ENCODE results near the gene COX6B1.

COX6B1 gene

GRCh38 chr19:35618857-35619256, 29.3 kb upstream of the COX6B1 start:
- Histone ChIP-seq H3K27me3 (ENCODE audit: control insufficient read depth, insufficient read depth, low read length) (no peaks in the 10 kb centered on the region), H3K36me3 (ENCODE audit: insufficient read depth, low read length) (no peaks in the 10 kb centered on the region), H3K4me2 (ENCODE audit: low read length) (no peak overlapping the region), H3K9ac (ENCODE audit: low read depth, low read length) (no peak overlapping the region), H3K4me3 (ENCODE audit: low read length) (no peak overlapping the region), H3K4me1 (ENCODE audit: control insufficient read depth, insufficient read depth, low read length) (no peaks in the 10 kb centered on the region), H3K9me3 (replicated peaks; ENCODE audit: low read length) (no peaks in the 10 kb centered on the region)

GRCh38 chr19:35619290-35619923, 28.7 kb upstream of the COX6B1 start:
- Histone ChIP-seq H3K4me1 (ENCODE audit: control insufficient read depth, insufficient read depth, low read length) (no peaks in the 10 kb centered on the region), H3K4me2 (ENCODE audit: low read length) (no peak overlapping the region), H3K36me3 (ENCODE audit: insufficient read depth, low read length) (no peaks in the 10 kb centered on the region), H3K9me3 (replicated peaks; ENCODE audit: low read length) (no peaks in the 10 kb centered on the region), H3K4me3 (ENCODE audit: low read length) (no peak overlapping the region), H3K9ac (ENCODE audit: low read depth, low read length) (no peak overlapping the region), H3K27me3 (ENCODE audit: control insufficient read depth, insufficient read depth, low read length) (no peaks in the 10 kb centered on the region)

DNA sequence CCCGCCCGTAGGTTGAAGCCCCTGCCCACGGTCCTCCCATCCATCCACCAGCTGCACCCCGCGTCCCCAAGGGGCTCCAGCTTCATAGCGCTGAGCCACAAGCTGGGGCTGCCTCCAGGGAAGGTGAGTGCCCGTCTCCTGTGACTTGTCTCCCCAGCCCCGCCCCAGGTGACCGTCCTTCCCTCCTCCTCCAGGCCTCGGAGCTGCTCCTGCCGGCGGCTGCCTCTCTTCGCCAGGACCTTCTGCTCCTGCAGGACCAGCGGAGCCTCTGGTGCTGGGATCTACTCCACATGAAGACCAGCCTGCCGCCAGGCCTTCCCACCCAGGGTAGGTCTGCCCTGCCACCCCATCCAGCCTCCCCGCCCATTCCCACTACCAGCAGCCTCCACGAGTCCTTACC, 28.1 kb upstream of the COX6B1 start:
- H3K27me3 ChIP-seq (ENCODE audit: control insufficient read depth, insufficient read depth, low read length): no peaks in the 10 kb centered on the region
- H3K9me3 ChIP-seq (replicated peaks; ENCODE audit: low read length): no peaks in the 10 kb centered on the region
- no peak overlapping the region for H3K4me3 ChIP-seq (ENCODE audit: low read length)
- no peak overlapping the region for H3K4me2 ChIP-seq (ENCODE audit: low read length)
- H3K4me1 ChIP-seq (ENCODE audit: control insufficient read depth, insufficient read depth, low read length): no peaks in the 10 kb centered on the region
- no peak overlapping the region for H3K9ac ChIP-seq (ENCODE audit: low read depth, low read length)
- H3K36me3 ChIP-seq (ENCODE audit: insufficient read depth, low read length): no peaks in the 10 kb centered on the region

- Histone ChIP-seq H3K4me1 (ENCODE audit: control insufficient read depth, insufficient read depth, low read length) (no peaks in the 10 kb centered on the region), H3K9me3 (replicated peaks; ENCODE audit: low read length) (no peaks in the 10 kb centered on the region), H3K4me2 (ENCODE audit: low read length) (no peak overlapping the region), H3K9ac (ENCODE audit: low read depth, low read length) (no peak overlapping the region), H3K36me3 (ENCODE audit: insufficient read depth, low read length) (no peaks in the 10 kb centered on the region), H3K4me3 (ENCODE audit: low read length) (no peak overlapping the region), H3K27me3 (ENCODE audit: control insufficient read depth, insufficient read depth, low read length) (no peaks in the 10 kb centered on the region)
These were observed 26.4 kb upstream of the COX6B1 start for GRCh38 chr19:35621708-35622107.

- Histone ChIP-seq H3K4me3 (ENCODE audit: low read length) (no peak overlapping the region), H3K9ac (ENCODE audit: low read depth, low read length) (no peak overlapping the region), H3K36me3 (ENCODE audit: insufficient read depth, low read length) (no peaks in the 10 kb centered on the region), H3K4me2 (ENCODE audit: low read length) (no peak overlapping the region), H3K4me1 (ENCODE audit: control insufficient read depth, insufficient read depth, low read length) (no peaks in the 10 kb centered on the region), H3K9me3 (replicated peaks; ENCODE audit: low read length) (no peaks in the 10 kb centered on the region), H3K27me3 (ENCODE audit: control insufficient read depth, insufficient read depth, low read length) (no peaks in the 10 kb centered on the region)
These were observed 25.4 kb upstream of the COX6B1 start for GRCh38 chr19:35622750-35623149.

- Histone ChIP-seq H3K36me3 (ENCODE audit: insufficient read depth, low read length) (no peaks in the 10 kb centered on the region), H3K4me2 (ENCODE audit: low read length) (no peak overlapping the region), H3K9ac (ENCODE audit: low read depth, low read length) (no peak overlapping the region), H3K9me3 (replicated peaks; ENCODE audit: low read length) (no peaks in the 10 kb centered on the region), H3K27me3 (ENCODE audit: control insufficient read depth, insufficient read depth, low read length) (no peaks in the 10 kb centered on the region), H3K4me1 (ENCODE audit: control insufficient read depth, insufficient read depth, low read length) (no peaks in the 10 kb centered on the region), H3K4me3 (ENCODE audit: low read length) (no peak overlapping the region)
These were observed 24.7 kb upstream of the COX6B1 start for GRCh38 chr19:35623327-35624010.

DNA sequence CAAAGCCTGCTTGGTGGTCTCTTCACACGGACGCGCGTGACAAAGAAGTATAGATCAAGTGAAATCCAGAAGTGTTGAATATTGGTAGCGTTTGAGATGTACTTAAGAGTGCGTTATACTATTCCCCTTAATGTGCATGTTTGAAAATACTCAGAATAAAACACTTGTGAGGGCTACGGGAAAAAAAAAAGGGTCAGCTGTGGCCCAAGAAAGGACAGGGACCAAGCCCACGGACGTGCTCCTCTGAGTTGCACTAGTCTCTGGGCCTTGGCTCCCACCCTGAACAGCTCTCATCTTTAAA, 19.9 kb upstream of the COX6B1 start:
- Histone ChIP-seq H3K9ac (ENCODE audit: low read depth, low read length) (peak overlapping the region; percentile 98), H3K4me2 (ENCODE audit: low read length) (peak overlapping the region; percentile 89), H3K36me3 (ENCODE audit: insufficient read depth, low read length) (peaks cover 30% of the 10 kb centered on the region), H3K4me1 (ENCODE audit: control insufficient read depth, insufficient read depth, low read length) (peaks cover 3% of the 10 kb centered on the region), H3K27me3 (ENCODE audit: control insufficient read depth, insufficient read depth, low read length) (no peaks in the 10 kb centered on the region), H3K4me3 (ENCODE audit: low read length) (peak overlapping the region; percentile 79), H3K9me3 (replicated peaks; ENCODE audit: low read length) (no peaks in the 10 kb centered on the region)

DNA sequence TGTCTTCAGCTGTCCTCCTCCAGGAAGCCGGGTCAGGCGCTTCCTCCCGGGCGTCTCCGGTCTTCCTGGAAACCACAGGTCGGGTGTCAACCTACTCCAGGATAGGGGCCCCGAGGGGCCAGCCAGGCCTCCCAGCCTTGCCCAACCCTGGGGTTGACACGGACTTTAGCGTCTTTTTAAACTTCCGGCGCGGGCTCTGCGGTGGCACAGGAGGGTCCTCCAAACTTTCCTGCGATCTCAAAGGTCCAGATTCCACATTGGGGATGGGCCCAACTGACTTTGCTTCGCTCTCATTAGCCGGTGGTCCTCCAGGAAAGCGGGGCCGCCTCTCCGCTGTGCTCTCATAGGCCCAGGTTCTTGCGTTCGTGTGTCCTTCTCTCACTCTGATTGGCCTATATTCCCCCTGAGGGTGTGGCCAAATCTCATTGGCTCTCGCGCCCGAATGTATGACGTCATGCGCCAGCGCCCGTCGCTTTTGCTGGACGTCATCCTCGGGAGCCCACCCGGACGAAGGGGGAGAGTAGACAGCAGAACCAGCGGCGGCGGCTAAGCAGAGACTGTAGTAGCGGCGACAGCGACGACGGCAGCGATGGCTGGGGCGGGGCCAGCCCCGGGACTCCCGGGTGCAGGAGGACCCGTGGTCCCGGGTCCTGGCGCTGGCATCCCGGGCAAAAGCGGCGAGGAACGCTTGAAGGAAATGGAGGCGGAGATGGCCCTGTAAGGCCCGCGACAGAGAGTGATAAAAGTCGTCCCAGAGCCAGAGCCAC, 19.4 kb upstream of the COX6B1 start, which contains the start of gene RBM42:
RBM42 (plus strand) TSS at position 472 of the 767 bp plus-strand sequence; CDS start at position 590, 118 bp downstream.
- Histone ChIP-seq H3K9ac (ENCODE audit: low read depth, low read length) (peak within 1 kb of the TSS; percentile 98), H3K4me2 (ENCODE audit: low read length) (peak within 1 kb of the TSS; percentile 93), H3K27me3 (ENCODE audit: control insufficient read depth, insufficient read depth, low read length) (no peaks in the 10 kb centered on the region), H3K36me3 (ENCODE audit: insufficient read depth, low read length) (peaks cover 35% of the 10 kb centered on the region), H3K4me3 (ENCODE audit: low read length) (peak within 1 kb of the TSS; percentile 79), H3K4me1 (ENCODE audit: control insufficient read depth, insufficient read depth, low read length) (peaks cover 3% of the 10 kb centered on the region), H3K9me3 (replicated peaks; ENCODE audit: low read length) (no peaks in the 10 kb centered on the region)

DNA sequence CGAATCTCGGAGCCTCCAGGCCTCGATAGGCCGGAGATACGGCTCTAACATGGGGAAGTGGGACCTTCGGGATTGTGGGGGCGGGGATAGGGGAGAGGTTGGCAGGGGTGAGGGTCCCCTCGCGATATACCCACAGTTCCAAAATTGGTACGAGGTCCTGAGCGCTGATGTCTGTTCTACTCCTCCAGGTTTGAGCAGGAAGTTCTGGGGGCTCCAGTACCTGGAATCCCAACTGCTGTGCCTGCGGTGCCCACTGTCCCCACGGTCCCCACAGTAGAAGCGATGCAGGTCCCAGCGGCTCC, 18.8 kb upstream of the COX6B1 start:
- Histone ChIP-seq H3K4me3 (ENCODE audit: low read length) (peak overlapping the region; percentile 79), H3K9me3 (replicated peaks; ENCODE audit: low read length) (no peaks in the 10 kb centered on the region), H3K9ac (ENCODE audit: low read depth, low read length) (peak overlapping the region; percentile 98), H3K4me2 (ENCODE audit: low read length) (peak overlapping the region; percentile 93), H3K36me3 (ENCODE audit: insufficient read depth, low read length) (peaks cover 40% of the 10 kb centered on the region), H3K4me1 (ENCODE audit: control insufficient read depth, insufficient read depth, low read length) (peaks cover 3% of the 10 kb centered on the region), H3K27me3 (ENCODE audit: control insufficient read depth, insufficient read depth, low read length) (no peaks in the 10 kb centered on the region)

DNA sequence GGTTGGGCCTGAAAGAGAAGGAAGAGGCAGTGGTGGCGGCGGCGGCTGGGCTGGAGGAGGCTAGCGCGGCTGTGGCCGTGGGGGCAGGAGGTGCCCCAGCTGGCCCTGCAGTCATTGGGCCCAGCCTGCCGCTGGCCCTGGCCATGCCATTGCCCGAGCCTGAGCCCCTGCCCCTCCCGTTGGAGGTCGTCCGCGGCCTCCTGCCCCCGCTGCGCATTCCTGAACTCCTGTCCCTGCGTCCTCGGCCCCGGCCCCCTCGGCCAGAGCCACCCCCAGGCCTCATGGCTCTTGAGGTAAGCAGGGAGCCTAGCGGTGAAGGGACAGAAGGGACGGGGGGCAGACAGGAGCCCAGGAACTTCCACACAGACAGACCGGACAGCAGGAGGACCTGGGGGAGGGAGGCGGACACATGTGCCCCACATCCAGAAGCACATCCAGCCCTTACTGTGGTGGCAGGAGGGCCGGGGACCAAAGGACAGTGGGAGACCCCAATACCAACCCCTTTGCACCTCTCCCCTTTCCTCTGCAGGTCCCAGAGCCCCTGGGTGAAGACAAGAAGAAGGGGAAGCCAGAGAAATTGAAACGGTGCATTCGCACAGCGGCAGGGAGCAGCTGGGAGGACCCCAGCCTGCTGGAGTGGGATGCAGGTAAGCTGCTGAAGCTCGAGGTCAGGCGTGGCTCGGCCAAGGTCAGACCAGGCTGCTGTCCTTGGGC, 14.2 kb upstream of the COX6B1 start:
- peaks cover 72% of the 10 kb centered on the region for H3K36me3 ChIP-seq (ENCODE audit: insufficient read depth, low read length)
- H3K4me3 ChIP-seq (ENCODE audit: low read length): no peak overlapping the region
- peaks cover 3% of the 10 kb centered on the region for H3K4me1 ChIP-seq (ENCODE audit: control insufficient read depth, insufficient read depth, low read length)
- H3K9me3 ChIP-seq (replicated peaks; ENCODE audit: low read length): no peaks in the 10 kb centered on the region
- H3K4me2 ChIP-seq (ENCODE audit: low read length): no peak overlapping the region
- H3K9ac ChIP-seq (ENCODE audit: low read depth, low read length): no peak overlapping the region
- no peaks in the 10 kb centered on the region for H3K27me3 ChIP-seq (ENCODE audit: control insufficient read depth, insufficient read depth, low read length)

DNA sequence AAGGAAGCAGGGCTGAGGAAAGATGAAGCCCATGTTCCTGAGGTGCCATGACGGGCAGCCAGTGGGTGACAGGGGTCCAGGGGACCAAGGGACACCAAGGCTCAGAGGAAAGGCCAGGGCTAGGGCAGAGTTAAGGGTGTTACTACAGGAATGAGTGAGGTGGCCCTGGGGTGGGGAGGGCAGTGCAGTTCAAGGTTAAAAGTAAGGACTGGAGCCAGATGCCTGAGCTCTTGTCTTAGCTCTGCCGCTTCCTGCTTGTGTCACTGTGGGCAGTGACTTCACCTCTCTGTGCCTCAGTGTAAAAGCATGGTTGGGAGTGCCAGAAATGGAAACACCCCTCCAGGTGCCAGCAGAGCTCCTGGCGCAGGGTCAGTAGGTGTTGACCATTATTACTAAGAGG, 11.5 kb upstream of the COX6B1 start:
- Histone ChIP-seq H3K36me3 (ENCODE audit: insufficient read depth, low read length) (peaks cover 58% of the 10 kb centered on the region), H3K9me3 (replicated peaks; ENCODE audit: low read length) (no peaks in the 10 kb centered on the region), H3K27me3 (ENCODE audit: control insufficient read depth, insufficient read depth, low read length) (no peaks in the 10 kb centered on the region), H3K4me2 (ENCODE audit: low read length) (no peak overlapping the region), H3K4me3 (ENCODE audit: low read length) (no peak overlapping the region), H3K9ac (ENCODE audit: low read depth, low read length) (no peak overlapping the region), H3K4me1 (ENCODE audit: control insufficient read depth, insufficient read depth, low read length) (peaks cover 3% of the 10 kb centered on the region)
